Hematopoietic multipotent progenitor cell (in vitro differentiated cells): Measurements from ENCODE around the gene SNRNP25. TPM values are rescaled to one million over a fixed set of nuclear protein-coding genes. Genes with fewer than 3 reads are reported as not detected.

Source experiments
- DNase-seq, 3 donors: peaks; one replicate each; pipeline ENCODE4 v3.0.0-alpha.2; 2011 to 2015; ENCODE audit warnings: low read depth in 2 of 3, low spot score in 2 of 3
- total RNA-seq: library from RNA; depleted of rRNA; stranded (reverse); fragments of >200 nt; gene quantifications from one replicate; pipeline ENCODE4 v1.2.3, GENCODE V29; 2012

SNRNP25 gene
- total RNA-seq, 1 donor = 12.4 TPM

- no peak for DNase-seq
Measured at GRCh38 chr16:62283-62967, 8.8 kb downstream of the SNRNP25 start.

- no peak for DNase-seq
Measured at GRCh38 chr16:62968-63391, 9.4 kb downstream of the SNRNP25 start.

GRCh38 chr16:63466-63865, 9.8 kb downstream of the SNRNP25 start:
- no peak for DNase-seq

- no peak for DNase-seq
Measured at GRCh38 chr16:63998-64913, 10.6 kb downstream of the SNRNP25 start.

- no peak for DNase-seq
Measured at GRCh38 chr16:64914-65255, 11.3 kb downstream of the SNRNP25 start.

- DNase-seq = peak; percentile 53 to 87 (median 80)
Measured at GRCh38 chr16:65745-66144, 12.1 kb downstream of the SNRNP25 start.

- DNase-seq = no peak
Measured at GRCh38 chr16:66309-67182, 12.9 kb downstream of the SNRNP25 start.

- no peak for DNase-seq
Measured at GRCh38 chr16:67183-67791, 13.7 kb downstream of the SNRNP25 start.

- no peak for DNase-seq
Measured at GRCh38 chr16:67884-68789, 14.5 kb downstream of the SNRNP25 start.

GRCh38 chr16:69181-69580, 15.6 kb downstream of the SNRNP25 start:
- DNase-seq = no peak

GRCh38 chr16:71210-71539, 17.5 kb downstream of the SNRNP25 start:
- no peak for DNase-seq

- DNase-seq = no peak
Measured at GRCh38 chr16:71540-72401, 18.1 kb downstream of the SNRNP25 start.

GRCh38 chr16:72561-73548, 19.2 kb downstream of the SNRNP25 start, which contains the start of gene RHBDF1:
Gene RHBDF1, minus strand, starts transcription at chr16:72631. Its CDS starts 7,616 bp downstream, at chr16:65015.
- DNase-seq = no peak

- no peak for DNase-seq
Measured at GRCh38 chr16:74051-74746, 20.6 kb downstream of the SNRNP25 start.

GRCh38 chr16:74747-75334, 21.2 kb downstream of the SNRNP25 start:
- no peak for DNase-seq
